ENCODE measurements around the gene NDUFV2.
A peak's percentile ranks its signal among the peaks of the same experiment; 100 is the strongest.

The NDUFV2 gene

GRCh38 chr18:9102508-9103375 is at the start of gene NDUFV2:
NDUFV2 (plus strand) TSS chr18:9102699; CDS start chr18:9102744, 45 bp downstream.
- no peak for TF ChIP-seq ARNTL (CRISPR knock-in tag; IDR thresholded peaks at IDR 0.05; ENCODE audit: borderline replicate concordance, low read depth)
- TF ChIP-seq ZFP3 (CRISPR knock-in tag; IDR thresholded peaks at IDR 0.05): peak; percentile 98
- peak; percentile 41; the same call in 1 of the 2 replicates for TF ChIP-seq ZNF70 (CRISPR knock-in tag; IDR thresholded peaks at IDR 0.05)
- 0 out of 2 replicates have a peak, but pooled peaks have one; percentile 73 for TF ChIP-seq ZNF565 (CRISPR knock-in tag; conservative IDR thresholded peaks at IDR 0.05; ENCODE audit: low read depth)
- peak; percentile 96 for ATAC-seq

- TF ChIP-seq ZNF565 (CRISPR knock-in tag; conservative IDR thresholded peaks at IDR 0.05; ENCODE audit: low read depth): no peak
- TF ChIP-seq PPARA (CRISPR knock-in tag; IDR thresholded peaks at IDR 0.05; ENCODE audit: borderline replicate concordance): no peak
- no peak for TF ChIP-seq ZFP3 (CRISPR knock-in tag; IDR thresholded peaks at IDR 0.05)
- TF ChIP-seq, protein P1, sequence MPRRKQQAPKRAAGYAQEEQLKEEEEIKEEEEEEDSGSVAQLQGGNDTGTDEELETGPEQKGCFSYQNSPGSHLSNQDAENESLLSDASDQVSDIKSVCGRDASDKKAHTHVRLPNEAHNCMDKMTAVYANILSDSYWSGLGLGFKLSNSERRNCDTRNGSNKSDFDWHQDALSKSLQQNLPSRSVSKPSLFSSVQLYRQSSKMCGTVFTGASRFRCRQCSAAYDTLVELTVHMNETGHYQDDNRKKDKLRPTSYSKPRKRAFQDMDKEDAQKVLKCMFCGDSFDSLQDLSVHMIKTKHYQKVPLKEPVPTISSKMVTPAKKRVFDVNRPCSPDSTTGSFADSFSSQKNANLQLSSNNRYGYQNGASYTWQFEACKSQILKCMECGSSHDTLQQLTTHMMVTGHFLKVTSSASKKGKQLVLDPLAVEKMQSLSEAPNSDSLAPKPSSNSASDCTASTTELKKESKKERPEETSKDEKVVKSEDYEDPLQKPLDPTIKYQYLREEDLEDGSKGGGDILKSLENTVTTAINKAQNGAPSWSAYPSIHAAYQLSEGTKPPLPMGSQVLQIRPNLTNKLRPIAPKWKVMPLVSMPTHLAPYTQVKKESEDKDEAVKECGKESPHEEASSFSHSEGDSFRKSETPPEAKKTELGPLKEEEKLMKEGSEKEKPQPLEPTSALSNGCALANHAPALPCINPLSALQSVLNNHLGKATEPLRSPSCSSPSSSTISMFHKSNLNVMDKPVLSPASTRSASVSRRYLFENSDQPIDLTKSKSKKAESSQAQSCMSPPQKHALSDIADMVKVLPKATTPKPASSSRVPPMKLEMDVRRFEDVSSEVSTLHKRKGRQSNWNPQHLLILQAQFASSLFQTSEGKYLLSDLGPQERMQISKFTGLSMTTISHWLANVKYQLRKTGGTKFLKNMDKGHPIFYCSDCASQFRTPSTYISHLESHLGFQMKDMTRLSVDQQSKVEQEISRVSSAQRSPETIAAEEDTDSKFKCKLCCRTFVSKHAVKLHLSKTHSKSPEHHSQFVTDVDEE (CRISPR knock-in tag; IDR thresholded peaks at IDR 0.05): no peak
- TF ChIP-seq CSRNP3 (CRISPR knock-in tag; IDR thresholded peaks at IDR 0.05): no peak
- ATAC-seq: no peak
These were observed 48.7 kb upstream of the NDUFV2 start for GRCh38 chr18:9053814-9054213.

DNA sequence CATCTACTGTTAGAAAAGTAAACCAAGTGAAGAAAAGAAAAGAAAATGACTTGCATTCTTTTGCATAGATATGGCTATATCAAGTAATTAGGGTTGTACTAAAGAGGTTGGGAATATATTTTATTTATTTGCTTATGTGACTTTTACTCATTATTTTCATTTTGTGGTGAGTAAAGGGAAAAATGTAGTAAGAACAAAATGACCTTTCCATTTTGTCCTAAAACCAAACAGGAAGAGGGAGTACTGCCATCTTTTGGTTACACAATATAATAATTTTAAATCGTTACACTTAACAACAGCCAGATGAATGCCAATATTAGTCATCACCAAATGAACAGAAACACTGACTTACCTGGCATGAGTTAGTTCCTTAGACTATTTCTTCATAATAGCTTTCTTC is 47.3 kb upstream of the NDUFV2 start:
- ATAC-seq: peak; percentile 84

DNA sequence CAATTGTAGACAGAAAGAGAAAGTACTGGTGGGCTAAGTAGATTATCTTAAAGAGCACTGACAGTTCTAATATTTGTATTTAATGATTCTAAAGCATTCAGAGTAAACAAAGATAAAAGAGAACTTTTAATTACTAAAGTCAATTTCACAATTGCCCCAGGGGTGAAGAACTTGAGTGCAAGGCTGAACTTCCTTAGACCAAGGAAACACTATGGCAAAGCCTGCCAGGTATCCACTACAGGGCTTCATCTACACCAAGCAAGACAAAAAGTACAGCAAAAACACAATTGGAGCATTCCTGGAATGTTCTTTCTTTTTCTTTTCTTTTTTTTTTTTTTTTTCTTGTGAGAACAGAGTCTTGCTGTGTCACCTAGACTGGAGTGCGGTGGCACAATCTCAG is 46.9 kb upstream of the NDUFV2 start:
- peak; percentile 38 for ATAC-seq
- TF ChIP-seq TOX (CRISPR knock-in tag; IDR thresholded peaks at IDR 0.05; ENCODE audit: borderline replicate concordance): no peak
- no peak for TF ChIP-seq ZNF70 (CRISPR knock-in tag; IDR thresholded peaks at IDR 0.05)
- no peak for TF ChIP-seq GLIS3 (CRISPR knock-in tag; IDR thresholded peaks at IDR 0.05)
- no peak for TF ChIP-seq ZFP3 (CRISPR knock-in tag; IDR thresholded peaks at IDR 0.05)
- TF ChIP-seq SNAI2 (CRISPR knock-in tag; IDR thresholded peaks at IDR 0.05): no peak
- no peak for TF ChIP-seq BACH2 (CRISPR knock-in tag; IDR thresholded peaks at IDR 0.05; ENCODE audit: borderline replicate concordance)
- no peak for TF ChIP-seq CSDC2 (CRISPR knock-in tag; IDR thresholded peaks at IDR 0.05)
- TF ChIP-seq CREB5 (CRISPR knock-in tag; IDR thresholded peaks at IDR 0.05; ENCODE audit: low read depth): no peak
- TF ChIP-seq, protein P1 (CRISPR knock-in tag; IDR thresholded peaks at IDR 0.05): no peak
- TF ChIP-seq ESRRG (CRISPR knock-in tag; IDR thresholded peaks at IDR 0.05): no peak
- TF ChIP-seq ZC3H10 (CRISPR knock-in tag; IDR thresholded peaks at IDR 0.05): no peak
- no peak for TF ChIP-seq ZNF8 (CRISPR knock-in tag; IDR thresholded peaks at IDR 0.05)
- no peak for TF ChIP-seq OSR1 (CRISPR knock-in tag; IDR thresholded peaks at IDR 0.05)
- TF ChIP-seq ZNF565 (CRISPR knock-in tag; conservative IDR thresholded peaks at IDR 0.05; ENCODE audit: low read depth): no peak
- TF ChIP-seq RARB (CRISPR knock-in tag; IDR thresholded peaks at IDR 0.05): no peak
- TF ChIP-seq PATZ1 (CRISPR knock-in tag; IDR thresholded peaks at IDR 0.05; ENCODE audit: borderline replicate concordance): no peak

More for the DNA sequence above, 47.3 kb upstream of the NDUFV2 start:
- TF ChIP-seq ARNTL (CRISPR knock-in tag; IDR thresholded peaks at IDR 0.05; ENCODE audit: borderline replicate concordance, low read depth) (no peak), CSRNP3 (CRISPR knock-in tag; IDR thresholded peaks at IDR 0.05) (no peak), ISL1 (CRISPR knock-in tag; IDR thresholded peaks at IDR 0.05) (0 out of 2 replicates have a peak, but pooled peaks have one; percentile 24)
